OCI-M2 (cell line): Measurements from ENCODE around the gene C15orf39.

ENCODE experiments used
- DNase-seq: peaks from one replicate; lab custom pipeline; 2025; ENCODE audit not compliant: unreplicated experiment; lab: John Stamatoyannopoulos, UW

The C15orf39 gene

DNA sequence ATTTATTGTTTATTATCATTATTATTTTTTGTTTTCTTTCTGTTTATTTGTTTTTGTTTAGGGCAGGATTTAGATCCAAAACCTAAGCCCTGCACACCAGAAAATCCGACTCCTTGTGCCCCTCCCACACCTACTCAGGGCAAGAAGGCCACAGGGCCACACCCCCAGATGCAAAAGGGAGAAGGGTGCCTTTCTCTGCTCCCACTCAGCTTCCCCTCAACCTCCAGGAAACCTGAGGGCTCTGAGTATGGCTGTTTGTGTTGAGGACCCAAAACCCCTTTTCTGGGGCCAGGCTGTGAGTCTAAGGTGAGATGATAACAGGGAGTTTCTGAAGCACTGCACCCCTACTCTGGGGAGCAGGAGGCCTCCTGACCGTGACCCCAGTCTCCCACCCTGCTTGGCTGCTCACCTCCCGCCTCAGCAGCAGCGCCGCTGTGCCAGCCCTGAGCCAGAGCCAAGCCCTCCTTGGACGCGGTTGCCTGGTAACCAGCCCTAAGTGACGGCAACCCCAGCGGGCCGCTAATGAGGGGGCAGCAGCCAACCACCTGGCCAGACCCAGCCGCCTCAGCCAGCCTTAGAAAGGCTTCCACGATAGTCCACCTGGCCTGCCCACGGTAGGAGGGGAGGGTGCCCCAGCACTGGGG is 6.4 kb upstream of the C15orf39 start:
- DNase-seq: no peak

DNA sequence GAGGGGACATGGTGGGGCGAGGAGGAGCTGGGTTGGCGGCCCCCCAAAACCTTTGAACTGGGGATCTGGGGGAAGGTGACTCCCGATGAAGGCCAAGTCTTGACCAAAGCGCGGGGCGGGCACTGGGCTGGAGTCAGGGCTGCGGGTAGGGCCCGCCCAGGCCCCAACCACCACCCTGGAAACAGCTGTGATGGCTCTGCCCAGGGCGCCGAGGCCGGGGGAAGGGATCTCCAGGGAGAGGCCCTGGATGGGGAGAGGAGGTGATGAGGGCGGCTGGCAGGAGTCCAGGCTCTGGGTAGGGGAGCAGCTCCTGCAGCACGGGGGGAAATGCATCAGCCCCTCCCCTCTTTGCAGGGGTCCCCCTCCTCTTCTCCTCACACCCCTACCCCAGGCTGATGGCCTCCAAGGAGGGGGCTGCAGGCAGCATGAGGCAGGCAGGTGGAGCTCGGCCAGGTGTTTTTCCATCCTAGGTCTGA is 5.9 kb upstream of the C15orf39 start:
- no peak for DNase-seq

DNA sequence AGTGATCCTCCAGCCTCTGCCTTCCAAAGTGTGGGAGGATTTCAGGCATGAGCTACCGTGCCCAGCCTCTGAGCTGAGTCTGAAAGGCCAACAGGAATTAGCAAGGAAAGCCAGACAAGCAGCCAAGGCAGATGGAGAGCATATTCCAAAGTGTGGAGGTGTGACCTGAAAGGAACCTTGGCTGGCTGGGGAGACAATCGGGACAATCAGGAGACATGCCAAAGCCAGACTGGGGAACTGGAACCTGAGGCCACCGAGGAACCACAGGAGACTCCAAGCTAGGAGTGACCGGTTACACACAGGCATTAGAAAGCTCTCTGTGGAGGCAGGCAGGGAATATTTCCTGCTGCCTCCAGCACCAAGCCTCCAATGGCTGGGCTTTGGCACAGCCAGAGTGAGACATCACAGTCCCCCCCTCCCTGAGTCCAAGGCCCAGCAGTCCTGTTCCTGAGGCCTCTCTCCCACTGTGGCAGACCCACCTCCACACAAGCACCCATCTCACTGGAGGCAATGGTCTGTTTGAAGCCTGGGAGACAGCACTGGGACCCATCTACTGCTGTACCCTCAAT is 4.5 kb upstream of the C15orf39 start:
- no peak for DNase-seq

DNA sequence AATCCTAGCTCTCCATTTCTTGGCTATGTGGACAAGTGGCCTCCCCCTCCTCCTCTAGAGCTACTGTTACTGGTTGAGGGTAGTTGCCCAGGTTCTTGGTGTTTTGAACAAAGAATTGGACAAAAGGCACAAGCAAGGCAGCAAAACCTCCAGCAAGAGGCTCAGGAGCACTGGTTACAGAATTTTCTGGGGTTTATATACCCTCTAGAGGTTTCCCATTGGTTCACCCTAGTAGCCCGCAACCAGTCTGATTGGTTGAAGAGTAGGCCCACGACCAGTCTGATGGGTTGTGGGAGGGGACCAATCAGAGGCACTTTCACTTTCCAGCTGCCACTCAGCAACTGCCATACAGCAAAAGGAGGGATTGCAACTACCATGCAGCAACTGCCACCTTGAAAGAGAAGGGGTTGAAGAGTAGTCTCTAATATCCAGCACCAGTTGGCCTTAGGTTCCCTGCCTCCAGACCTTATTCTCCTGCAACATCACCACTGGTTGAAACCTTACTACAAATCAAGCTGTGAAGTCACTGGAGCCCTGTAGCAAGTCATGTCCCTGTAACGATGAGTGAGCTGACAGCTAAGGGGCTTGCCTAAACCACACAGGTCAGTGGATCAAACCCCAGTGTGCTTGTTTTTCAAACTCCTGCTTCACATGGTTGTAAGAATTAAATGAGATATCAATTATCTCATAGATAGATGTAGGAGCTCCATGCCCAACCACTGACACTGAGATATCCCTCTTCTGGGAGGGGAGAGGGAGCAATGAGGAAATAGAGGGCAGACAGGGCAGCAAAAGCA is 2.9 kb upstream of the C15orf39 start:
- peak; percentile 60 for DNase-seq

DNA sequence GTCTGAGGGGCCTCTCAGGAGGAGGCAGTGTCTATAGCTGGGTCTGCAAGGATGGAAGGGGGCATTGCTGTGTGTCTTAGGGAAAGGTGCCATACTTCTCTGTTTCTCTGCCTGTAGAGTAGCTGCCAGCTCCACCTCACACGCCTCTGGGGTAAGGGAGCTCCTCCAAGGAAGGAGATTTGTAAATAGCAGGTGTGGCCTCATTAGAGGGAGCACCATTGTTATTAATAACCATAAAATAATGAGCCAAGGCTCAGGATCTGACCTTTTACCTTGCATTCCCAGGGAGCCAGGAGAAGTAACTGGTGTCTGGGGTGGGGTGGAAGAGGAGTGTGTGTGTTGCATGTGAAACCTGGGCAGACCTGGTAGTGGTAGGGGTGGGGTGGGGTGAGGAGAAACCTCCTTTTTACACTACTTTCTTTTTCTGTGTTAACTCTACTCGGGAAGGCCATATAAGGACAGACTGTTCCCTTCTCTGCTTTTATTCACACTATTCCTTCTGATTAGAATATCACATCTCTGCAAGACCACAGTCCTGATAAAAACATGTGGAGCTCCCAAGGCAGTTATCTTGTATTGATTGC is 2.2 kb upstream of the C15orf39 start:
- DNase-seq: no peak

DNA sequence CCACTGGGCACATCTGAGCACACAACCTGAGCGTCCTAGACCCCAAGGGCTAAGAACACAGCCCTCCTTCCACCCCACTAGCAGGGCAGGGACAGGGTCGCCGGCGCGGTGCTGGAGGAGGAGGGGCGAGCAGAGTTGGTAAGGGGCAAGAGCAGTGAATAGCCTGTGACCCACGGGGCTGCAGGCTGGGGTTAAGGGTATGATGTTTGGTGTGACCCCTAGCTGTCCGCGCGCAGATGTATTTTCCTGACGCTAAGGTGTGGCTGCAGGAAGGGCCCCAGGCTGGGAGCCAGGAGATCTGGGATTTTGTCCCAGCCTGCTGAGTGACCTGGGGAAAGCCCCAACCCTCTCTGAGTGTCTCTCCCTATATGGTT is 1.3 kb upstream of the C15orf39 start:
- no peak for DNase-seq

DNA sequence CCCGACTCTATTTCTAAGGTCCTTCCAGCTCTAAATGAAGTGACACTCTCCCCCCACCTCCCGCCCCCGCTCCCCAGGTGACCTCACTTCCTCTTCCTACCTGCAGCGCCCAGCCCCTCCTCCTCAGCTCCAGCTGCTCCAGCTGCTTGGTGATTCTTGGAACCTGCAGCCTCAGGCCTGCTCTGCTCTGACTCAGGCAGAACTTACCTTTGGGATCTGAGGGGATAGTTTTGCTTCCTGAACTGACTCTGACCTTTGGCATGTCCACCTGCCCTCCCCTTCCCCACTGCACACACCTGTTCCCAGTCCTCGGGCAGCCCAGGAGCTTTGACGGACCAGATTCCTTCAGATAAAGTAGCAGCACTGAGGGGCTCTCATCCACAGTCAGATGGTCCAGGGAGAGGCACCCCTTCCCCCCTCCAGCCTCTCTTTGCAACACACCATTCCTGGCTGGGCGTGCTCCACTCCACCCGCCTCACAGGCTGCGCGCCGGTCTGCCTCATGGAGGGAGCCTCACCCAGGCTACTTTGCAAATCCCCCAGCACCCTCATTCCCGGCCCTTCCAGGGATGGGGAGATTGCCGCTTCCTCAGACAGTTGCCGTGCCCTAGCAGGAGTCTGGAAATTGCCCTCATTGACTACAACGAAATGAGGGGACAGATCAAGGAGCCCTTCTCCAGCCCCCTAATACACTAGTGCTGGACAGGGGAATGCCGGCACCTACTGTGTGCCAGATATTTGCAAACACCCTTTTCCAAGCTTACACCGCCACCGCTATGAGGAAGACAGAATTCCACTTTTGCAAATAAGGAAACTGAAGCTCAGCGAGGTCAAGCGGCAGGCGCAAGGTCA is 692 bp upstream of the C15orf39 start:
- DNase-seq: no peak

DNA sequence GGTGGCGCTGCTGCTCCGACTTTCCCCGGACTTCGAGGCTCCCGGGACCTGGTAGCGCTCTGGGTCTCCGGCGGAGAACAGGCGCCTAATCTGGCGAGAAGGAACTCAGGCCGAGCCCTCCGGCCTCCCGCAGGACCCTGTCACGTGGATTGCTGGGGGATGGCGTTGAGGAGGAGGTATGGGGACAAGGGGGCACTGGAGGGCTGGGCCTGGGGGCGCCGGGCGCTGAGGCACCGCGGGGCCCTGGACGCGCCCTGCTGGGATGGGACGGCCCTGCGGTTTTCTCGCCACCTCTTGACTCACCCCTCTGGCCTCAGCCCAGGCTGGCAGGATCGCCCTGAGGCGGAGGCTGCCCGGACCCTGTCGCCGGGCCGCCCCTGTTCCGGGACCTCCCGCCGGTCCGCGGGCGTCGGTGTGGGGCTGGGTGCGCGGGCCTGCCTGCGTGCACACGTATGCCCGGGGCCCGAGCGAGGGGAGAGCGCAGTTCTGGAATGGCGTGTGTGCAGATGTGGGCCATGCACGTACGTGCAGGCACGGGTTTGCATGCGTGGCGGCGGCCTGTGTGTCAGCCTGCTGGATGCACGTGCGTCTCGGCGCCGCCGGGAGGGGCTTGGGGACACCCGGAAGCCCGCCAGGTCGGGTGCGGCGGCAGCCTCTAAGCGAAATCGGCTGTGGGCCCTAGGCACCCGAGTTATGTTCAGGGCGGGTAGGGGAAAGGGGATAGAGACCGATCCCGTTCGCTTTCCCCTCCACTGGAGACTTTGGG is 752 bp downstream of the C15orf39 start:
- DNase-seq: no peak

DNA sequence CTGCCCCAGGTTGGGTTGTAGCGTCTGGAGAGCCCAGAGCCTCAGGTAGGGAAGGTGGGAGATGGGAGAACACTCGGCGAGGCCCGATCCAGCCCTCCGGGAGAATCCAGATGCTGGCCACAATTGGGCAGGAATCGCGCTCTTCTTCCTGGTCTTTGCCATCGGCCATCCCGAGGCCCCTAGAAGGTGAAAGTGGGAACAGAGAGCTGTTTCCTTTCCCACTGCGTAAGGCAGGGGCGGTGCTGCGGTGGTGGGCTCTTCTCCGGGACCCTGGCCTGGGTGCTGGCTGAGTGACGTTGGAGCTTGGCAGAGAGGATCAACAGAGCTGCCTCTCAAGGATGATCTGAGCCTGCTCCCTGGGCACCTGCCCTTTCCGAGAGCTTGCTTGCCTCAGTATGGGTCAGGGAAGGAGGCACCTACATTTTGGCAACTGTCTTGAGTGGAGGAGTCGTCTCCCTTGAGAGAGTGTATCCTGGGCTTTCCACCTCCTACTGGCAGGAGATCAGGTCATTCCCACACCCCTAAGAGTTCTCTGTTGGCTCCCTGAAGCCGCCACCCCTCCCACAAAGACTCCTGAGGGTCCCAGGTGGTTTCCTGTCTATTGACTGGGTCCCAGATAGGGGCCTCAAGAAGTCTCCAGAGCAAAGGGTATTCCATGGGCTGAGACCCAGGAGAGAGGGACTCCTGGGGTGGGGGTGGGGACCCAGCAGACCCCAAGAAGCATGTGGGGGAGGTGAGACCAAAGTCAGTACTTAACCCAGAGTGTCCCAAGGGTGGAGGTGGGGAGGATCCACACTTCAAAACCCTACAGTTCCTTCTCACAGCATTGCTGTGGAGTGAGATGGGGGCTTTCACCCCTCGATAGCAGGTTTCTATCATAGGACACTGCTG is 1.6 kb downstream of the C15orf39 start:
- no peak for DNase-seq

DNA sequence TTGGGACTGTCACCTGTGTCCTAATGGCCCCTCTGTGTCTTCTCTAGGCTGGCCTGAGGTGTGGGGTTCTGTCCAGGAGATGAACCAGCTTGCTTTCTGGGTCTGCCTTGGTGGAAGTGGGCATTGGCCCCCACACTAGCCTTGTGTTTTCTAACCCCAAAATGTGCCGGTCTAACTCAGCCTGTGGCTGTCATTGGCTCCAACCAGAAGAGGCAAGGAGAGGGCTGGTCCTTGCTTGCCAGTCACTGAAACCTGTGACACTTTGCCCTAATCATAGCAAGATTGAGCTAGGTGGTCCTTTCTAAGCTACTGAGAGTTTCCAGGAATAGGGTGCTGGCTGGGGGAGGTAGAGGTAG is 2.2 kb downstream of the C15orf39 start:
- no peak for DNase-seq

DNA sequence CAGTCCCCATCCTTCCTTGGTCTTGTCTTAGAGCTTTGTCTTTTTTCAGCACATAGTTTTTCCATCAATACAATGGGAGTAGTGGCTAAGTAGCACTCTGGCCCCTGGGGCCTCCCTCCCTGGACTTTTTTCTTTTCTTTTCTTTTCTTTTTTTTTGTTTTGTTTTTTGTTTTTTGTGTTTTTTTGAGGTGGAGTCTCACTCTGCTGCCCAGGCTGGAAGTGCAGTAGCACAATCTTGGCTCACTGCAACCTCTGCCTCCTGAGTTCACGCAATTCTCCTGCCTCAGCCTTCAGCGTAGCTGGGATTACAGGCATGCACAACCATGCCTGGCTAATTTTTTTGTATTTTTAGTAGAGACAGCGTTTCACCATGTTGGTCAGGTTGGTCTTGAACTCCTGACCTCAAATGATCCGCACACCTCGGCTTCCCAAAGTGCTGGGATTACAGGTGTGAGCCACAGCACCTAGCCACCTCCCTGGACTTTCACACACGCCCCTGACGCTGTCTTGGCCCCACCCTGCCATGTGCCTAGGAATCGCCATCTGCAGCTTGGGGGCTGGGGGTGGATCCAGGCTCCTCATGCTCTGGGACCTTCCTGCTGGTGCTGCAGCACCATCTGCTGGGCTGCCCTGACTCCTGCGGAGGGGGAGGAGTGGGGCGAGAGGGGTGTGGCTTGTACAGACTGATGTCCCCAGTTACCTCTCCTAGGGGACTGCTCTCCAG is 2.8 kb downstream of the C15orf39 start:
- DNase-seq: peak; percentile 29

DNA sequence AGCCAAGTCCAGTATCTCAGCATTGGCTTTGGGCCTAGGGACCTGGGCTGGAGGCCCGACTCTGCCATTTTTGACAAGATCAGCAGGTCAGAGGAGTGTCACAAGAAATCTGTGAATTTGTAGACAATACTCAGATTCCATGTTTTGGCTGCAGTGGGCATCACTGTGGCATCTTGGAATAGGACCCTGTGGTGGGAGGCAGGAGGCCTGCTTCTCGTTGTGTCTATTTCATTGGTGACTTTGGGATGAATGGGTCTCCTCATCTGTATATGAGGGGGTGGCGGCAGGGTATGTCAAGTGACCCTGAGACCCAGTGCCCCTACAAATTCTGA is 3.3 kb downstream of the C15orf39 start:
- DNase-seq: no peak

DNA sequence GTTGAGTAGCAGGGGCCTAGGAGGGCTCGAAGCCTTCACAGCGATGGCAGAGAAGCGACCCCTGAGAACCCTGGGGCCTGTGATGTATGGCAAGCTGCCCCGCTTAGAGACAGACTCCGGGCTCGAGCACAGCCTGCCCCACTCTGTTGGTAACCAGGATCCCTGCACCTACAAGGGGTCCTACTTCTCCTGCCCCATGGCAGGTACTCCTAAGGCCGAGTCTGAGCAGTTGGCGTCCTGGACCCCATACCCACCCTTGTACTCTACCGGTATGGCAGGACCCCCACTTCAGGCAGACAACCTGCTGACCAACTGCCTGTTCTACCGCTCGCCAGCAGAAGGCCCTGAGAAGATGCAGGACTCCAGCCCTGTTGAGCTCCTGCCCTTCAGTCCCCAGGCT is 4.3 kb downstream of the C15orf39 start:
- DNase-seq: no peak

DNA sequence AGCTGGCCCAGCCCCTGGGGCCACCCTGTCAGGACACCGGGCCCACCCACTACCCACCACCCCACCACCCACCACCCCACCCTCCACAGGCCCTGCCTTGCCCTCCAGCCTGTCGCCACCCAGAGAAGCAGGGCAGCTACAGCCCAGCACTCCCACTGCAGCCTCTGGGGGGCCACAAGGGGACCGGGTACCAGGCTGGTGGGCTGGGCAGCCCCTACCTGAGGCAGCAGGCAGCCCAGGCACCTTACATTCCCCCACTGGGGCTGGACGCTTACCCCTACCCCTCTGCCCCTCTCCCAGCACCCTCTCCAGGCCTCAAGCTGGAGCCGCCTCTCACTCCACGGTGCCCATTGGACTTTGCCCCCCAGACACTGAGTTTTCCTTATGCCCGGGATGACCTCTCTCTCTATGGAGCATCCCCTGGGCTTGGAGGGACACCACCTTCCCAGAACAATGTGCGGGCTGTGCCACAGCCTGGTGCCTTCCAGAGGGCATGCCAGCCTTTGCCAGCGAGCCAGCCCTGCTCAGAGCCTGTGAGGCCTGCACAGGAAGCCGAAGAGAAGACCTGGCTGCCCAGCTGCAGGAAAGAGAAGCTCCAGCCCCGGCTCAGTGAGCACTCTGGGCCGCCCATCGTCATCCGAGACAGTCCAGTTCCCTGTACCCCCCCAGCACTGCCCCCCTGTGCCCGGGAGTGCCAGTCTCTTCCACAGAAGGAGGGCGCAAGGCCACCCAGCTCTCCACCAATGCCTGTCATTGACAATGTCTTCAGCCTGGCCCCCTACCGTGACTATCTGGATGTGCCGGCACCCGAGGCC is 5.3 kb downstream of the C15orf39 start:
- DNase-seq: no peak

DNA sequence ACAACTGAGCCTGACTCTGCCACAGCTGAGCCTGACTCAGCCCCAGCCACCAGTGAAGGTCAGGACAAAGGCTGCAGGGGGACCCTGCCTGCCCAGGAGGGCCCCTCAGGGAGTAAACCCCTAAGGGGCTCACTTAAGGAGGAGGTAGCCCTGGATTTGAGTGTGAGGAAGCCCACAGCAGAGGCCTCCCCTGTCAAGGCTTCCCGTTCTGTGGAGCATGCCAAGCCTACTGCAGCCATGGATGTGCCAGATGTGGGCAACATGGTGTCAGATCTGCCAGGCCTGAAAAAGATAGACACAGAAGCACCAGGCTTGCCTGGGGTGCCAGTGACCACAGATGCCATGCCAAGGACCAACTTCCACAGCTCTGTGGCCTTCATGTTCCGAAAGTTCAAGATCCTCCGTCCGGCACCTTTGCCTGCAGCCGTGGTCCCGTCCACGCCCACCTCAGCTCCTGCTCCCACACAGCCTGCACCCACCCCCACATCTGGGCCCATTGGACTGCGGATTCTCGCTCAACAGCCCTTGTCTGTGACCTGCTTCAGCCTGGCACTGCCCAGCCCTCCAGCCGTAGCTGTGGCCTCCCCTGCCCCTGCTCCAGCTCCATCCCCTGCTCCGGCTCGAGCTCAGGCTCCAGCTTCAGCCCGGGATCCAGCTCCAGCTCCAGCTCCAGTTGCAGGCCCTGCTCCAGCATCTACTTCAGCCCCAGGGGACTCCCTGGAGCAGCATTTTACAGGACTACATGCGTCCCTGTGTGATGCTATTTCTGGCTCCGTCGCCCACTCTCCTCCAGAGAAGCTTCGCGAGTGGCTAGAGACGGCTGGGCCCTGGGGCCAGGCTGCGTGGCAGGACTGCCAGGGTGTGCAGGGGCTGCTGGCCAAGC is 6.2 kb downstream of the C15orf39 start:
- DNase-seq: no peak

DNA sequence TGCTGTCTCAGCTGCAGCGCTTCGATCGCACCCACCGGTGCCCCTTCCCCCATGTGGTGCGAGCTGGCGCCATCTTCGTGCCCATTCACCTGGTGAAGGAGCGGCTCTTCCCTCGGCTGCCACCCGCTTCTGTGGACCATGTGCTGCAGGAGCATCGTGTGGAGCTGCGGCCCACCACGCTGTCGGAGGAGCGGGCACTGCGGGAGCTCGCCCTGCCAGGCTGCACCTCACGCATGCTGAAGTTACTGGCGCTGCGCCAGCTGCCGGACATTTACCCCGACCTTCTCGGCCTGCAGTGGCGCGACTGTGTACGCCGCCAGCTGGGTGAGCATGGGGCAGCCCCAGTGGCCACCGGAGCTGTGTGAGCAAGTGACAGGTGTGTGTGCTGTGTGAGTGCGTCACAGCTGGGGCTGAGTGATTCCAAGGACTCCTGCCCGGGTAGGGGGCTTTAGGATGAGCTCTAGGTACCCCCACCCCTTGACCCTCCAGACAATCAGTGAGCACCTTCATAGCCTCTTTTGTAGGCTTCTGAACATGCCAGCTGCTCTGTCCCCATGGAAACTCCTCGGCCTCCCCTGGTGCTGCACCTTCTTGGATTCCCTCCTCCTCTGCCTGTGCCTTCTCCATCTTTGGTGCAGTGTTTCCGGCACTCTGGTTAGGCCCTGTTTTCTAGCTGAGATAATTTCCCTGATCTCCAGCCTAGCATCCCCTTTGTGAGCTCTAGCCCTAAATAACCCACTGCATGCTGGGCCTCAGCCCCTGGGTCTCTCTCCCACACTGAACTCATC is 7.0 kb downstream of the C15orf39 start:
- DNase-seq: no peak
